ENCODE data around the gene BRSK1. TPM values are rescaled to one million over a fixed set of nuclear protein-coding genes. Genes with fewer than 3 reads are reported as not detected.

BRSK1 gene
- total and polyA plus RNA-seq, 2 experiments from 2014 or later, result 0.55 to 1.9 TPM

GRCh38 chr19:55354698-55355212 is 71.0 kb downstream of the BRSK1 start, which contains the start of gene COX6B2:
Gene COX6B2 (minus strand): TSS chr19:55354719. CDS start chr19:55354521, 198 bp downstream.
- WGBS, 2 experiments (ENCODE audit: low coverage in 1 of 2, low lambda C conversion rate in 2 of 2, missing lambda C conversion rate in 2 of 2), result 0 to 3% methylated on average over 14 to 37 of the region's 43 CpGs
- no peak for DNase-seq
- in situ Hi-C loops (cut with MboI), result no loop called here
- H3K4me1 ChIP-seq (ENCODE audit: insufficient read depth), result no peaks in the 10 kb centered on the region
- no peaks in the 10 kb centered on the region for H3F3A ChIP-seq (ENCODE audit: insufficient read depth)
- no peaks in the 10 kb centered on the region for H4K20me1 ChIP-seq (ENCODE audit: insufficient read depth)
- H3K4me2 ChIP-seq (ENCODE audit: unreplicated experiment), result peak within 1 kb of the TSS; percentile 75
- TF ChIP-seq EZH2 (IDR thresholded peaks at IDR 0.05; ENCODE audit: insufficient read depth, poor library complexity, severe bottlenecking) (no peak), EZH2phosphoT487 (IDR thresholded peaks at IDR 0.05; ENCODE audit: insufficient read depth, low read depth) (no peak)
- H3K27ac ChIP-seq, result no peak within 1 kb of the TSS
- peaks cover 40% of the 10 kb centered on the region for H3K27me3 ChIP-seq (replicated peaks; ENCODE audit: insufficient read depth)
- H3K36me3 ChIP-seq (ENCODE audit: low read depth), result no peaks in the 10 kb centered on the region
- peak within 1 kb of the TSS; percentile 54 for H2AFZ ChIP-seq
- no peaks in the 10 kb centered on the region for H3K9me2 ChIP-seq (ENCODE audit: insufficient read depth)
- no peaks in the 10 kb centered on the region for H3K79me2 ChIP-seq (ENCODE audit: insufficient read depth)
- H3K9me3 ChIP-seq (ENCODE audit: low read depth), result no peaks in the 10 kb centered on the region
- peak within 1 kb of the TSS; percentile 67 for H3K4me3 ChIP-seq
- H3K9ac ChIP-seq, result peak within 1 kb of the TSS; percentile 20; the same call in 1 of the 2 replicates

- Histone ChIP-seq H3K9me2 (ENCODE audit: insufficient read depth) (no peaks in the 10 kb centered on the region), H3K79me2 (ENCODE audit: insufficient read depth) (no peaks in the 10 kb centered on the region), H3K4me1 (ENCODE audit: insufficient read depth) (no peaks in the 10 kb centered on the region), H3K4me2 (ENCODE audit: unreplicated experiment) (no peak overlapping the region), H3K36me3 (ENCODE audit: low read depth) (no peaks in the 10 kb centered on the region), H3F3A (ENCODE audit: insufficient read depth) (no peaks in the 10 kb centered on the region), H4K20me1 (ENCODE audit: insufficient read depth) (no peaks in the 10 kb centered on the region), H3K9ac (no peak overlapping the region), H3K27ac (no peak overlapping the region), H3K27me3 (replicated peaks; ENCODE audit: insufficient read depth) (peaks cover 40% of the 10 kb centered on the region), H2AFZ (no peak overlapping the region), H3K9me3 (ENCODE audit: low read depth) (no peaks in the 10 kb centered on the region), H3K4me3 (no peak overlapping the region)
- 17 to 20% methylated on average over 12 to 13 of the region's 13 CpGs for WGBS, 2 experiments (ENCODE audit: low coverage in 1 of 2, low lambda C conversion rate in 2 of 2, missing lambda C conversion rate in 2 of 2)
- in situ Hi-C loops (cut with MboI), result no loop called here
- no peak for DNase-seq
- TF ChIP-seq EZH2phosphoT487 (IDR thresholded peaks at IDR 0.05; ENCODE audit: insufficient read depth, low read depth), result no peak
- TF ChIP-seq EZH2 (IDR thresholded peaks at IDR 0.05; ENCODE audit: insufficient read depth, poor library complexity, severe bottlenecking), result peak; percentile 12
Observed at GRCh38 chr19:55355213-55355821, 71.5 kb downstream of the BRSK1 start.

- in situ Hi-C loops (cut with MboI), result no loop called here
- no peaks in the 10 kb centered on the region for H4K20me1 ChIP-seq (ENCODE audit: insufficient read depth)
- TF ChIP-seq EZH2phosphoT487 (IDR thresholded peaks at IDR 0.05; ENCODE audit: insufficient read depth, low read depth) (no peak), EZH2 (IDR thresholded peaks at IDR 0.05; ENCODE audit: insufficient read depth, poor library complexity, severe bottlenecking) (no peak)
Observed at GRCh38 chr19:55358493-55358892, 74.7 kb downstream of the BRSK1 start.

GRCh38 chr19:55358943-55359908 is 75.4 kb downstream of the BRSK1 start:
- no peak for DNase-seq
- H3K27ac ChIP-seq, result no peak overlapping the region
- no peaks in the 10 kb centered on the region for H3K9me3 ChIP-seq (ENCODE audit: low read depth)
- 67% methylated on average over 28 to 32 of the region's 32 CpGs for WGBS, 2 experiments (ENCODE audit: low coverage in 1 of 2, low lambda C conversion rate in 2 of 2, missing lambda C conversion rate in 2 of 2)
- H3K4me1 ChIP-seq (ENCODE audit: insufficient read depth), result no peaks in the 10 kb centered on the region
- H3K36me3 ChIP-seq (ENCODE audit: low read depth), result no peaks in the 10 kb centered on the region
- H2AFZ ChIP-seq, result no peak overlapping the region
- peaks cover 6% of the 10 kb centered on the region for H3F3A ChIP-seq (ENCODE audit: insufficient read depth)
- TF ChIP-seq EZH2phosphoT487 (IDR thresholded peaks at IDR 0.05; ENCODE audit: insufficient read depth, low read depth), result no peak
- no peak for TF ChIP-seq EZH2 (IDR thresholded peaks at IDR 0.05; ENCODE audit: insufficient read depth, poor library complexity, severe bottlenecking)
- no peak overlapping the region for H3K4me3 ChIP-seq
- no peak overlapping the region for H3K9ac ChIP-seq
- H3K79me2 ChIP-seq (ENCODE audit: insufficient read depth), result no peaks in the 10 kb centered on the region
- no peaks in the 10 kb centered on the region for H4K20me1 ChIP-seq (ENCODE audit: insufficient read depth)
- H3K4me2 ChIP-seq (ENCODE audit: unreplicated experiment), result no peak overlapping the region
- peaks cover 17% of the 10 kb centered on the region for H3K27me3 ChIP-seq (replicated peaks; ENCODE audit: insufficient read depth)
- H3K9me2 ChIP-seq (ENCODE audit: insufficient read depth), result no peaks in the 10 kb centered on the region
- in situ Hi-C loops (cut with MboI), result no loop called here

More at GRCh38 chr19:55358493-55358892, 74.7 kb downstream of the BRSK1 start:
- Histone ChIP-seq H3K4me1 (ENCODE audit: insufficient read depth) (no peaks in the 10 kb centered on the region), H3K9me3 (ENCODE audit: low read depth) (no peaks in the 10 kb centered on the region), H3K27me3 (replicated peaks; ENCODE audit: insufficient read depth) (peaks cover 20% of the 10 kb centered on the region), H3K79me2 (ENCODE audit: insufficient read depth) (no peaks in the 10 kb centered on the region), H3F3A (ENCODE audit: insufficient read depth) (no peaks in the 10 kb centered on the region), H3K4me3 (no peak overlapping the region), H3K27ac (no peak overlapping the region), H3K9ac (no peak overlapping the region), H3K9me2 (ENCODE audit: insufficient read depth) (no peaks in the 10 kb centered on the region), H3K4me2 (ENCODE audit: unreplicated experiment) (no peak overlapping the region), H2AFZ (no peak overlapping the region), H3K36me3 (ENCODE audit: low read depth) (no peaks in the 10 kb centered on the region)
- DNase-seq, result no peak
- 85 to 86% methylated on average over 14 to 19 of the region's 19 CpGs for WGBS, 2 experiments (ENCODE audit: low coverage in 1 of 2, low lambda C conversion rate in 2 of 2, missing lambda C conversion rate in 2 of 2)
